GM15510 (cell line): ENCODE data around the gene SERTAD4.

ENCODE experiments used
- POLR2A ChIP-seq: IDR thresholded peaks from 3 replicates; pipeline ENCODE4 v1.6.1; 2011; ENCODE audit warnings: borderline replicate concordance; ENCODE audit not compliant: insufficient read length; ENCODE audit errors: extremely low read depth

The SERTAD4 gene

DNA sequence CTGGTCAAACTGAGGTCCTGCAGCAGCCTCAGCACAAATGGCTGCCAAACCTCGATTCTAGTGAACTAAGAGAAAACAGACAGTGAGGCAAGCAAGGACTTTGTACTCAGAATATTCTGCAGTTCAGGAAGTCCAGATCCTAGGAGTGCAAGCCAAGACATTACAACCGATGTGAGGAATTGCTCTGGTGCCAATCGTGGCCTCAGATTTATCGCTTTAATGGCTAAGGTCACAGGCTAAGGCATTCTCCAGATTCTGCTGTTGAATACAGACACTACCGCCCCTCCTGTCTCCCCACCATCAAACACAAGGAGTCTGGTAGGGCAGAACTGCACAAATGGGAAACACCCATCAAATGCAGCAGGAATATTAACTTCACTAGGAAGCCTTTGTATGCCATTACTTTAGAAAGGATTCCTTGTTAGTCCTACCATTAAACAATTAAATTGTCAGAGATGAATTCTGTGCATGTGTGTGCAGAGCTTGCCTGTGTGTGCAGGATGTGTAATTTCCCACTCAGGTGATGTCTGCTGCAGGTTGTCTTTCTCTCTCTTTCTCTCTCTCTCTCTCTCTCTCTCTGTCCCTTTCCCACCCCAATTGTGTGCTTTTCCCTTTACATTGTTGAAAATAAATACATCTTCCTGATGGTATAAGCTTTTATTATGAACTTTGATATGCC, 9.2 kb upstream of the SERTAD4 start:
- no peak for TF ChIP-seq POLR2A

DNA sequence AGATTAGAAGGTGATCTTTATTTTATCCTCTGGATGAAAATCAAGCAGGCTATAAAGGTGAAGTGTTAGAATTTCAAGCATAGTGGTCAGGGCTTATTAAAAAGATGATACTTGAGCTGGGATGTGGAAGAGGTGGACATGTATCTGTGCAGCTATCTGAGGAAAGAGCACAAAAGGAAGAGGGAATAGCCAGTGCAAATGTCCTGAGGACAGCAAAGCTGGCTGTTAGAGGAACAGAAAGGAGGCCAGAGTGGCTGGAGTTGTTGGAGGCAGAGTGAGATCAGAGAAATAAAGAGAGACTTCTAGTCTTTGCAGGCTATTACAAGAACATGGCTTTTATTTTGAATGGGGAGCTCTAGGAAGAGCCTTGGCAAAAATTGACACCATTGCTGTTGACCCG, 4.4 kb upstream of the SERTAD4 start:
- no peak for TF ChIP-seq POLR2A

GRCh38 chr1:210230149-210230695, 2.4 kb upstream of the SERTAD4 start:
- TF ChIP-seq POLR2A = no peak

DNA sequence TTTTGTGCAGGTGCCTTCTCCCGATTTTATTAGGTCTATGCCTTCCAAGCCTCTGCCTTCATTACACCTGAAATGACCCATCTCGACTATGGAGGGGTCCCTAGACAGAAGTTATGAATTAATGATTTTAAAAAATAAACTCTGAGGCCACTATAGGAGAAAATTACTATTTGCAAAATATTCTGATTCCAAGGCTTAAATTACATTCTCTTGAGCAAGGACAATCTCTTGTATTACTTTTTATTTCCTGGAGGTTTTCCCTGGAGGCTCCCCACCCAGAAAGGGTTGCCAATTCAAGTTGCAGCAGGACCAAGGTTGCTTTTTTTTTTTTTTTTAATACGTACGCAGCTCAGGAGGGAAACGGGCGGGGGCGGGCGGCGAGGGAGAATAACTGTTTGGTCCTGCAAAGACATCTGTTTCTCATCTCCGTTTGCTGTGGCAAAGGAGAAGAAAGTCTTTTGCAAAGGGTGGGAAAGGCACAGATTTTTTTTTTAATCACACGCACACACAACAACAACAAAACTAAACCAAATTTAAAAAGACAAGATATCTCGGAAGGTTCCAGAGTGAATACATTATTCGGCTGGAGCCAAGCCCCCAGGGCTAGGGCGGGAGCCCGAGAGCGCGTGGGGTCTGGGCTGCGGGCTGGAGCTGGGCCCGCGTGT, 618 bp upstream of the SERTAD4 start:
- no peak for TF ChIP-seq POLR2A

- TF ChIP-seq POLR2A = no peak
Observed at GRCh38 chr1:210233216-210233494, 559 bp downstream of the SERTAD4 start.

DNA sequence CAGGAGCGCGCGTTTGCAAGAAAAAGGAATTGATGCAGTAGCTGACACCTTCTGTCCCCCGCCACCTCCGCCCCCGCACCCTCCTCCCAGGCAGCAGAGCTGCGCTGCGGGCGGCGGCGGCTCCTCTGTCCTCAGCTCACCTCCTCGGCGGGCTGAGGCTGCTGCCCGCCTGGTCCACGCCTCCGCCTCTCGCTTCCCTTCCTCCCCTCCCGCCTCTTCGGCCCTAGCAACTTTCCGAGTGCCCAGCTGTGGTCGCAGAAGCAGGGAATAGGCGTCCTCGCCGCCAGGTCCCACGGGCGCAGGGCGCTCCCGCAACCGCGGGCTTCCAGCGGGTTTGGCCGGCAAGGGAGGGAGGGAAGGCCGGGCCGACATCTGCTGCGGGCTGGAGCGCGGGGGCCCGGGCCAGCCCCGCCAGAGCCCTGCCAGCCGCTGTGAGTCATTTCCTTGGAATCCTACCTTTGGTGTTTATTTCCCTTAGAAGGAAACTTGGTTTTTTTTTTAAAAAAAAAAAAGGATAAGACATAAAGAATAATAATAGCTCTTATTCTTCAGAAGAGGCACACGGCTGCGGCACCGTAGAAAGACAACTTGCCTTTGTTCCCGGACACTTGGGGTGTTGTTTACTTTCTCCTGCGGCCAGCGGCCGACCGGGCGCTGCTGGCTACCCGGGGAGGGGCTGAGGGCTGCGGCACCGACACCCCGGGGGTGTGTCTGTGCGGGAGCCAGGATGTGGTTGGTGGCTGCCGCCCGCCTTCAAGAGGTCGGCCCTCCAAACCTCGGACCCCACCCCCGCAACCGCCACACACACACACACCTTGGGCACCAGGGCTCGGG, 1.1 kb downstream of the SERTAD4 start:
- no peak for TF ChIP-seq POLR2A

GRCh38 chr1:210234329-210234757, 1.7 kb downstream of the SERTAD4 start:
- no peak for TF ChIP-seq POLR2A

DNA sequence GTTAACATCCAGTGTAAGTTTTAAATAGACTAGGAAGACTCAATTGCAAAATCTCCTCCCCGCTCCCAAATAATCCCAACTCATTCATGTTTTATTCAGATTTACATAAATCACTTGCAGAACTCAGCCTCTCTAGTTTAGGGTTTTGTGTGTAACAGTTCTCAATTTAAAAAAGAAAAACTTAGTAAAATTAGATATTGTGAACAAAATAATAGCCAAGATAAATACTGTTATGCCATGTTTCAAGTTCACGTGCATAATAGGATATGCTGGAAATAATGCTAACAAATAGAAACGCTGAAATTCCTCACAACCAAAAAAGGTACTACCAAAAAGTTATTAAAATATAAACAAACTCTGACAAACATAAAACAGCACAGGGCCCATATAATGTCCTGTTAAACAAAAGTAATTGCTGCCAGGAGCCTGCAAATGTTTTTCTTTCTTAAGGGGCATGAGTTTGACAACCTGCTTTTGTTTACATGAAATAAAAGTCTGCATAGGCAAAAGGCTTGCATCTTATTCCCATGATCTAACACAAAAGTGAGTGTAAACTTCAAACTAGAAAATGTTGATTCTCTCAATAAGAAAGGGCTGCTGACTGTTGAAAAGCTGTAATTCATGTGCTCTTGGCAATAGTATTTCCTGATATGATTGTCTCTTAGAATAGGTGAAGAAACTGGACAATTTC, 2.9 kb downstream of the SERTAD4 start:
- TF ChIP-seq POLR2A = no peak

DNA sequence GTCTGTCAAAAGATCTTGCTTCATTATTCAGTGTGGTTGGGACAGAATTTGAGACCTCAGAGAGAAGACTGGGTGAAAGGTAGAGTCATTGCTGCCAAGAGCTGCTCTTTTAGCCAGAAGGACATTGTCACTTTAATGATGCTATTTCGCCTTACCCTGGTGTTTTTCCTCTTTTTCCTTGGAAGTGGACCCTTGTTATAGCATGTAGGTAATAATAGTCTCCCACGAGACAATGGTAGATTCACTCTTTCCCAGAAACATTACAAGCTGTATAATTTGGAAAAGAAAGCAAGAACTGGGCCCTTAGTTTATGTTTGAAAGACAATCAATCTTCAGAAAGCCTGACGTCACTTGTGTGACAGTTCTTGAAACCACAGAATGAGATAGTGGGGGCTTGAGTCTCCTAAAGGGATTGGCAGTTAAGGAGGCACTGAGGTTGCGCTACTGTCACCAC, 3.8 kb downstream of the SERTAD4 start:
- TF ChIP-seq POLR2A = no peak

DNA sequence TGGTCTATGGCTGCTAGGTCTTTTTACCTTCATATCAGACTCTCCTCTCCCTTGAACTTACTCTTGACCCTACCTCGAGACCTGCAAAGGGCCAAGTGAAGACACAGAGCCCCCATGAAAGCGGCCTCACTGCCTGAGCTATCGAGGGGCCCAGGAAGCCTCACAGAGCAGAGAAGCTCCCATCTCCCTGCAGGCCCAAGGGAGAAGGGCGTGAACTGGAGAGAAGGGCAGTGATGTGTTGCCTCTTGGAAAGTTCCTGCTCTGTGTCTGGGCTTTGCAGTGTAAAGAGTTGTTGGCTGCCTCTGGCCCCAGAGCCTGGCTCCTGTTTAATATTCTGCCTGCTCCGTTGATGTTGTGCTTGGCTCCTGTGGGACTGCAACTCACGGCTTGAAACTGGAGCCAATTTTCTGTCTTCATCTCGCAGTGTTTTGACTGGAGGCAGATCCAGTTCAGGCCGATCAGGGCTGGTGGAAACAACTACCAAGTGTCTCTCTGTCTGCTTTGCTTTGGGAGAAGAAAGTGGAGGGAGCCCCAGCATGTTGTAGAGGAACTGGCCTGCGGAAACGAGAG, 4.3 kb downstream of the SERTAD4 start:
- no peak for TF ChIP-seq POLR2A

- TF ChIP-seq POLR2A = no peak
Observed at GRCh38 chr1:210237479-210237878, 4.9 kb downstream of the SERTAD4 start.

DNA sequence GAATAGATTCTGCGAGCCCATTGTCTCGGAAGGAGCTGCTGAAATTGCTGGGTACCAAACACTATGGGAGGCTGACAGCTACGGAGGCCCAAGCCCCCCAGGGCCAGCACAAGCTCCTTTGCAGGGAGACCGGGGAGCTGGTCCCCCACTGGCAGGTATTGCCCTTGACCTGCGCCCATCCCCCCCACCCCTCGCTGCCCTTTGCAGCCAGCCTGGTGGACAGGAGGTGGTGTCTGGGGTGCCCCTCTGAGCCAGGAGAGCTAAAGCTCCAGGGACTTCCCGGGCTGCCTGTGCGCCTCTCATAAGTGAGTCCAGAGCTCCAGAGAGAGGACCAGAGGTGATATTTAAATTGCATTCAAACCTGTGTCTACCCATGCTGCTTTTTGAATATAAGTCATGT, 5.4 kb downstream of the SERTAD4 start:
- no peak for TF ChIP-seq POLR2A

GRCh38 chr1:210239349-210240111, 6.9 kb downstream of the SERTAD4 start:
- no peak for TF ChIP-seq POLR2A

GRCh38 chr1:210241121-210241520, 8.5 kb downstream of the SERTAD4 start:
- TF ChIP-seq POLR2A = no peak

DNA sequence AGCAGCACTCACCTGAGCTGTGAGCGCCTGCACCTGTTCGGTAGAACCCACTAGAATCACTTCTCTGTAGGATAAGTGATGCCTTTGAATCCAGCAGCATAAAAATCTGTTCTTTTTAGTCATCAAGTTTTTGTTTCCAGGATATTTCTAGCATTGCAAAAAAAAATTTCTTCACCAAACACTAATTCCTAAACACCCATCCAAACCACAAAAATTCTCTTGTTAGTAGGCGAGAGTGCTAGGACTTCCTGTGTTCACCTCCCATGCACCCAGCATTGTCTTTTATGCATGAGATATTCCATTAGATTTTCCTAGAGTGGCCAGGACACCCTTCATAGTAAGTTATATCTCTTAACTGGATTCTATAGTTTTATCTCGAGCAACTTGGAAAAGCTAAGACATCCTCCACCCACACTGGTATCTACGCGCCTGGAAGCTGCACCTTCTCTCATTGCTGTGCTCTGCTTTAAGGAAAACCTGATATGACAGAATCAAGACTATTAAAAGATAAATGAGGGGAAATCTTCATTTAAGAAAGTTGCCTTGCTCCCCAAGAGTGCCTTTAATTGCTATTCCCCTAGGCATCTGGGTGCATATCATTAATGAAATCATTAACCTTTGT, 12.3 kb downstream of the SERTAD4 start:
- no peak for TF ChIP-seq POLR2A
